CD14-positive monocyte (primary cell): ENCODE measurements around the gene CTTN. TPM values are rescaled to one million over a fixed set of nuclear protein-coding genes. Genes with fewer than 3 reads are reported as not detected.

Source experiments
- DNase-seq, 3 donors: peaks; one replicate each; pipeline ENCODE4 v3.0.0-alpha.2; 2011 to 2022
- H2AFZ ChIP-seq: 2 replicates; pipeline ENCODE4 v1.6.0; 2012; ENCODE audit warnings: mild to moderate bottlenecking, low read depth, low read length, inconsistent platforms; ENCODE audit not compliant: insufficient read depth, poor library complexity, severe bottlenecking
- H3K27ac ChIP-seq, 2 donors: 1 replicate in 1 of 2; 2 replicates in 1 of 2; pipeline ENCODE4 v1.5.1; 2012 to 2013; ENCODE audit warnings: low read length in 2 of 2, control low read depth in 1 of 2, inconsistent platforms in 1 of 2, low read depth in 1 of 2, mild to moderate bottlenecking in 1 of 2
- H3K27me3 ChIP-seq, 2 donors: one replicate each; pipeline versions ENCODE4 v1.6.0 to v1.6.1; 2011 to 2013; ENCODE audit warnings: low read length in 2 of 2; ENCODE audit not compliant: control insufficient read depth in 2 of 2, insufficient read depth in 2 of 2
- H3K36me3 ChIP-seq, 2 donors: replicated peaks in 1 of 2; 1 replicate in 1 of 2; 2 replicates in 1 of 2; pipeline versions ENCODE4 v1.5.1 to v1.6.1; 2012 to 2013; ENCODE audit warnings: low read length in 2 of 2, control low read depth in 1 of 2, inconsistent platforms in 1 of 2, mild to moderate bottlenecking in 1 of 2; ENCODE audit not compliant: insufficient read depth in 2 of 2, control insufficient read depth in 1 of 2
- H3K4me1 ChIP-seq, 2 donors: 1 replicate in 1 of 2; 2 replicates in 1 of 2; pipeline versions ENCODE4 v1.5.1 to v1.6.1; 2012 to 2013; ENCODE audit warnings: low read length in 2 of 2, control low read depth in 1 of 2, inconsistent platforms in 1 of 2, mild to moderate bottlenecking in 1 of 2, moderate library complexity in 1 of 2; ENCODE audit not compliant: insufficient read depth in 2 of 2, control insufficient read depth in 1 of 2
- H3K4me2 ChIP-seq: replicated peaks from 2 replicates; pipeline ENCODE3; 2012; ENCODE audit warnings: low read length, moderate library complexity, mild to moderate bottlenecking; ENCODE audit not compliant: poor library complexity, severe bottlenecking; ENCODE audit errors: extremely low read depth
- H3K4me3 ChIP-seq, 3 experiments: fragments of 200-600 bp in 1 of 3; sonication (generic) in 1 of 3; replicated peaks in 1 of 3; 1 replicate in 2 of 3; 2 replicates in 1 of 3; pipeline ENCODE4 v1.5.1; 2011 to 2013; ENCODE audit warnings: low read length in 3 of 3, mild to moderate bottlenecking in 3 of 3, control low read depth in 2 of 3, low read depth in 2 of 3, inconsistent platforms in 1 of 3, moderate library complexity in 1 of 3
- H3K79me2 ChIP-seq: 2 replicates; pipeline ENCODE4 v1.6.0; 2012; ENCODE audit warnings: mild to moderate bottlenecking, control low read depth, inconsistent platforms, low read length, moderate library complexity; ENCODE audit not compliant: insufficient read depth
- H3K9ac ChIP-seq: 2 replicates; pipeline ENCODE4 v1.6.0; 2017; ENCODE audit warnings: low read length, mild to moderate bottlenecking; ENCODE audit not compliant: insufficient read depth, poor library complexity, severe bottlenecking
- H3K9me3 ChIP-seq, 2 donors: replicated peaks in 1 of 2; 1 replicate in 1 of 2; 2 replicates in 1 of 2; pipeline versions ENCODE4 v1.5.1 to v1.6.1; 2012 to 2013; ENCODE audit warnings: low read length in 2 of 2, control low read depth in 1 of 2; ENCODE audit not compliant: control insufficient read depth in 1 of 2, insufficient read depth in 1 of 2
- H4K20me1 ChIP-seq: 2 replicates; pipeline ENCODE4 v1.6.0; 2012; ENCODE audit warnings: mild to moderate bottlenecking, low read length, control low read depth, moderate library complexity; ENCODE audit not compliant: insufficient read depth
- H3K27ac Mint-ChIP-seq, 7 donors: one replicate each; pipeline ENCODE4 v1.8.0; 2020; ENCODE audit warnings: mild to moderate bottlenecking in 7 of 7, mixed read lengths in 7 of 7, moderate library complexity in 6 of 7, inconsistent platforms in 2 of 7
- H3K27me3 Mint-ChIP-seq, 3 donors: one replicate each; pipeline ENCODE4 v1.8.0; 2021 to 2022; ENCODE audit warnings: low read depth in 3 of 3, mild to moderate bottlenecking in 3 of 3, mixed read lengths in 3 of 3, moderate library complexity in 3 of 3, inconsistent platforms in 1 of 3
- H3K36me3 Mint-ChIP-seq, 2 donors: one replicate each; pipeline ENCODE4 v1.8.0; 2020; ENCODE audit warnings: mixed read lengths in 2 of 2, inconsistent platforms in 1 of 2, mild to moderate bottlenecking in 1 of 2
- H3K4me1 Mint-ChIP-seq: one replicate; pipeline ENCODE4 v1.8.0; 2020; ENCODE audit warnings: mild to moderate bottlenecking, mixed read lengths
- H3K4me3 Mint-ChIP-seq, 2 donors: one replicate each; pipeline ENCODE4 v1.8.0; 2020; ENCODE audit warnings: mild to moderate bottlenecking in 2 of 2, mixed read lengths in 2 of 2, moderate library complexity in 1 of 2
- H3K9me3 Mint-ChIP-seq, 7 donors: one replicate each; pipeline ENCODE4 v1.8.0; 2020 to 2022; ENCODE audit warnings: mixed read lengths in 7 of 7, mild to moderate bottlenecking in 6 of 7, moderate library complexity in 6 of 7, inconsistent platforms in 2 of 7
- CTCF ChIP-seq: fragments of 200-600 bp; IDR thresholded peaks from one replicate; pipeline ENCODE4 v1.8.0; 2022; ENCODE audit warnings: antibody characterized with exemption, mild to moderate bottlenecking
- WGBS: methylation state at CpG from one replicate; pipeline ENCODE4 v1.1.5; 2013; ENCODE audit warnings: missing lambda C conversion rate; ENCODE audit not compliant: insufficient coverage; 5-methylcytosine and 5-hydroxymethylcytosine counted together
- intact Hi-C, 2 donors: fragments of 100-400 bp; cut with micrococcal nuclease; formaldehyde crosslinking; loops; one replicate each; pipeline versions ENCODE4 v1.15.0 to v1.15.1; 2023
- polyA plus RNA-seq, 3 donors: library from polyadenylated mRNA; depleted of rRNA in 1 of 3; unstranded in 2 of 3; stranded (reverse) in 1 of 3; fragments of 300-500 nt in 2 of 3; fragments of >200 nt in 1 of 3; fragmentation: Illumina TruSeq in 2 of 3; gene quantifications; 1 replicate in 2 of 3; 2 replicates in 1 of 3; pipeline ENCODE4 v1.2.3, GENCODE V29; 2012 to 2021

The CTTN gene
- polyA plus RNA-seq, 3 donors: 0.05 to 0.11 TPM; not detected in 1

GRCh38 chr11:70353900-70354568, 44.3 kb upstream of the CTTN start:
- peaks cover 82 to 100% of the 10 kb centered on the region in 2 donors for H3K36me3 ChIP-seq

GRCh38 chr11:70354629-70355028, 43.7 kb upstream of the CTTN start:
- Histone ChIP-seq H3K9me3 (no peaks in the 10 kb centered on the region), H3K4me2 (no peak overlapping the region), H3K36me3 (peaks cover 82 to 100% of the 10 kb centered on the region in 2 donors), H3K27me3 (no peaks in the 10 kb centered on the region), H4K20me1 (peaks cover 46% of the 10 kb centered on the region), H3K4me1 (no peaks in the 10 kb centered on the region), H3K9ac (no peak overlapping the region), H3K4me3 (no peak overlapping the region), H2AFZ (no peak overlapping the region), H3K79me2 (no peaks in the 10 kb centered on the region), H3K27ac (no peak overlapping the region)
- DNase-seq: no peak
- peaks cover 0 to 1% (median 0%) of the 10 kb centered on the region in 7 donors for H3K9me3 Mint-ChIP-seq
- no peak overlapping the region for H3K27ac Mint-ChIP-seq
- intact Hi-C loops: no loop called here
- 100% methylated on average over 2 of the region's 2 CpGs for WGBS
- peaks cover 0 to 3% (median 0%) of the 10 kb centered on the region in 3 donors for H3K27me3 Mint-ChIP-seq
- H3K4me1 Mint-ChIP-seq: peaks cover 2% of the 10 kb centered on the region
- no peak for TF ChIP-seq CTCF
- H3K36me3 Mint-ChIP-seq: peaks cover 86 to 92% of the 10 kb centered on the region in 2 donors
- H3K4me3 Mint-ChIP-seq: no peak overlapping the region

More at GRCh38 chr11:70353900-70354568, 44.3 kb upstream of the CTTN start:
- no peak overlapping the region for H3K4me3 ChIP-seq
- H3K4me1 ChIP-seq: no peaks in the 10 kb centered on the region
- Mint-ChIP-seq H3K27ac (peak overlapping the region in 1 of 7 donors; percentile 9), H3K27me3 (peaks cover 0 to 3% (median 0%) of the 10 kb centered on the region in 3 donors), H3K4me1 (peaks cover 2% of the 10 kb centered on the region), H3K4me3 (no peak overlapping the region), H3K9me3 (peaks cover 0 to 1% (median 0%) of the 10 kb centered on the region in 7 donors), H3K36me3 (peaks cover 85 to 92% of the 10 kb centered on the region in 2 donors)
- 92% methylated on average over 13 of the region's 19 CpGs for WGBS
- no peaks in the 10 kb centered on the region for H3K27me3 ChIP-seq
- H3K79me2 ChIP-seq: no peaks in the 10 kb centered on the region
- no peaks in the 10 kb centered on the region for H3K9me3 ChIP-seq
- peaks cover 40% of the 10 kb centered on the region for H4K20me1 ChIP-seq
- TF ChIP-seq CTCF: no peak
- no peak for DNase-seq
- H2AFZ ChIP-seq: no peak overlapping the region
- intact Hi-C loops: no loop called here
- no peak overlapping the region for H3K4me2 ChIP-seq
- H3K27ac ChIP-seq: no peak overlapping the region
- H3K9ac ChIP-seq: no peak overlapping the region
